ENCODE measurements around the gene ERCC4.

The ERCC4 gene

DNA sequence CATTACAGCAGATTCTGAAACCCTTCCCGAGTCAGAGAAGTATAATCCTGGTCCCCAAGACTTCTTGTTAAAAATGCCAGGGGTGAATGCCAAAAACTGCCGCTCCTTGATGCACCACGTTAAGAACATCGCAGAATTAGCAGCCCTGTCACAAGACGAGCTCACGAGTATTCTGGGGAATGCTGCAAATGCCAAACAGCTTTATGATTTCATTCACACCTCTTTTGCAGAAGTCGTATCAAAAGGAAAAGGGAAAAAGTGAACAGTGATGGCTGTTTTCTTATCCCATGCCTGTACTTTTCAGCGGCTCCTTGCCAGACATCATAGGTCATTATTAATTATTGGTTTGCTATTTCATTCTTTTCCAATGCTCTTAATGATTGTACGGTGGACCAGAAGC lies 28.1 kb downstream of the ERCC4 start:
- DNase-seq (ENCODE audit: low read depth in 2 of 2), result no peak

DNA sequence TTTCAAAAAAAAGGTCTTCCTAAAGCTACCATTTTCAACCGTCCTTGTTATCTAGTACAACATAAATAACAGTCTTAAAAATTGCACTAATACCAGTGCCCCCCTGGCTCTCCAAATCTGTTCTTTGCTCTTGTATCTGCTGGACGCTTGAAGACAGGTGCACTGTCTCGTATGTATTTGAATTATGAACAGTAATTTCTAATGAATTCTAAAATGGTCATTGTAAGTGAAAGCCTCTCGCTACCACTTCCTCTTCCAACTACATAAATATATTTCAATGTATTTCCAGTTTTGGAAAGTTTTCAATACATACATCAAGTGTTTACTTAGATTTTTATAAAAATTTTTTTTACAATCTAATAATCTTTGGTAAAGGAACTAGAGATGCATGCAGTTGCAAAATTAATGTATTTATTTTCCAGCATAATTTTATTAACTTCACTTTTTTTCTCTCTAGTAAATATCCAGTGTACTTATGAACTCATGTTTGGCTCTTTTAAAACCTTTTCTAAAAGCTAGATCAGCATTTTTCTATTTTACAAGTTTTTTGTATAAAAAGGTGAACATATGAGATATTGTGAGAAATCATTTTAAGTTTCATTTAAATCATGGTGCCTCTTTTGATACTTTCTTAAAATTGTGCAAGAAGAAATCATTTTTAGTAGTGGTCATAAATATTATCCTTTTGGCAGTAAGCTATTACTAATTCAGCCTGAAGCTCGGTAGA lies 31.0 kb downstream of the ERCC4 start:
- DNase-seq (ENCODE audit: low read depth in 2 of 2), result no peak

DNA sequence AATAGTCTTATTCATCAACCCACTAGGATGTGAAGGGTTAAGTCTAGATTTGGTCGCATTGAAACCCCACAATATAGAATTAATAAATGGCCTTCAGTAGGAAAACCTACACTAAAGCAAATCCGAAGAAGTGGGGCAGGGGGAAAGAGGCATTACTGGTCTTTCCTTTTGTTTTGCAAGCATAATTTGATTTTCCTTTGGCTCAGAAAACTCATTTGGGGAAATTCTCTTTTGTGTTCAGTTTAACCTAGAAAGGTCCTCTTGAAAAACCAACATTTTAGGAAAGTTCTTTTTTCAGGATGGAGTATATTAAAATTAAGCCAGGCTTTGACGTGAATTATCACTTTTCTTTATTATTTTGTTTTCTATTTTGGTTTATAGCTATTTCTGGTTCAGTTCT lies 31.7 kb downstream of the ERCC4 start:
- no peak for DNase-seq (ENCODE audit: low read depth in 2 of 2)

- DNase-seq (ENCODE audit: low read depth in 2 of 2), result no peak
Observed at GRCh38 chr16:13953501-13953900, 33.5 kb downstream of the ERCC4 start.

- DNase-seq (ENCODE audit: low read depth in 2 of 2), result no peak
Observed at GRCh38 chr16:13956635-13957196, 36.8 kb downstream of the ERCC4 start.

GRCh38 chr16:13957197-13958078 lies 37.5 kb downstream of the ERCC4 start:
- no peak for DNase-seq (ENCODE audit: low read depth in 2 of 2)

- no peak for DNase-seq (ENCODE audit: low read depth in 2 of 2)
Observed at GRCh38 chr16:13958474-13958873, 38.5 kb downstream of the ERCC4 start.

DNA sequence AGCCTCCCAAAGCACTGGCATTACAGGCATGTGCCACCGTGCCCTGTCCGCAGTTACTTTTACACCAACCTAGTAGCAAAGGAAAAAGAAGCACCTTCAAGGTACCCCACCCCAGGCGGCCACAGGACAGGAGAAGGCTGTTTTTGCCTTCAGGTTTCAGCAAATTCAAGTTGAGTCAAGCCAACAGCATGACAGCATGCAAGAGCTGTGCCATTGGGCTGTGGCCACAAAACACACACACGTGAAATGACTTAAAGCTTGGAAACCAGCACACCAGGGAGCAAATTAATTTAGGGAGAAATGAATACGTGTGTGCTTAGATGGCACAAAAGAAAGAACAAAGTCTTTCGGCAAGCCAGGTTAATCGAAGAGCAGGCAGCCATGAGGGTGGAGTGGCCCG lies 39.7 kb downstream of the ERCC4 start:
- no peak for DNase-seq (ENCODE audit: low read depth in 2 of 2)

DNA sequence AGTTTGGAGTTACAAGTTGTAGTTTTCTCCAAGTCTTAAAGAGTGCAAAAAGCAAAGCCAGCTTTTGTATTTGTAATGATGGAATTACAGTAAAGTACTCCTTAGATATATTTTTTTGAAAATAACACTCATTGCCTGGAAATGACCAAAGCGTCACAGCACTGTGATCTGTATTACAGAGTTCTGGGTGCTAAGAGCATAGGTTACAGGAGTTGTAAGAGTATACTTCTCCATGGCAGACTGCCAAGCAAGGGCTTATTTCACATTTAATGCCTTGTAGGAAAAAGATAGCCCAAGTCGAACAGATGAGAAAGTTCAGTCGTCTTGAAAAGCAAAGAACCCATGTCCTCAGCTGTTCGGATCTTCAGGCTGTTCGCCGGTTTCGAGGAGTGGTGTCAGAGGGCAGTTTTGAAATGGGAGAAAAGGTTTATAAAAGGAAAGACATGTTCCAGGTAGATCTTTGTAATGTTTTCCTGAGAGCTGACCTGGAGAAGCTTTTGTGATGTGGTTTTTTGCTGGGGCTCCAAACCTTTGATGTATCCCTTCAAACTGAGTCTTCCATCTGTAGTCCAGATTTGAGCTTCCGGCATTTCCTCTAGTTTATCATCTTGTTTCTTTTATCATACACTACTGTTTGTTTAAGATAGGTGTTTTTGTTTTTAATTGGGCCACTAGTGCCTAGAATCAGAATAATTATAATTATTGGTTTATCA lies 41.3 kb downstream of the ERCC4 start:
- DNase-seq (ENCODE audit: low read depth in 2 of 2), result no peak

DNA sequence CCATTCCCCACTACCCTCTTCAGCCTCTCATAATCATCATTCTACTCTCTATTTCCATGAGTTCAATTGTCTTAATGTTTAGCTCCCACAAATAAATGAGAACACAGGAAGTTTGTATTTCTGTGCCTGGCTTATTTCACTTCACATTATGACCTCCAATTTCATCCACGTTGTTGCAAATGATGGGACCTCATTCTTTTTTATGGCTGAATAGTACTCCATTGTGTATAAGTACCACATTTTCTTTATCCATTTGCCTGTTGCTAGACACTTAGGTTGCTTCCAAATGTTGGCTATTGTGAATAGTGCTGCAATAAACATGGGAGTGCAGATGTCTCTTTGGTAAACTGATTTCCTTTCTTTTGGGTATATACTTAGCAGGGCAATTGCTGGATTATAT lies 42.3 kb downstream of the ERCC4 start:
- no peak for DNase-seq (ENCODE audit: low read depth in 2 of 2)

DNA sequence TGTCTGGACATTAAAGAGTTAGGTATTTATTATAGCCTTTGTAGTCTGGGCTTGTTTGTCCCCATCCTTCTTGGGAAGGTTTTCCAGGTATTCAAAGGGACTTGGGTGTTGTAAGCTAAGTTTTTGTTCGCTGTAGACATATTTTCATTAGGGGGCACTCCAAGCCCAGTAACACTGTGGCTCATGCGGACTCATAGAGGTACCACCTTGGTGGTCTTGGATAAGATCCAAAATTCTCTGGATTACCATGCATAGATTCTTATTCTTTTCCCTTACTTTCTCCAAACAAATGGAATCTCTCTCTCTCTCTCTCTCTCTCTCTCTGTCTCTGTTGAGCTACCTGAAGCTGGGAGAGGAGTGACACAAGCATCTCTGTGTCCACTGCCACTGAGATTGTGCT lies 48.9 kb downstream of the ERCC4 start:
- DNase-seq (ENCODE audit: low read depth in 2 of 2), result no peak

- no peak for DNase-seq (ENCODE audit: low read depth in 2 of 2)
Observed at GRCh38 chr16:13969711-13970110, 49.8 kb downstream of the ERCC4 start.

DNA sequence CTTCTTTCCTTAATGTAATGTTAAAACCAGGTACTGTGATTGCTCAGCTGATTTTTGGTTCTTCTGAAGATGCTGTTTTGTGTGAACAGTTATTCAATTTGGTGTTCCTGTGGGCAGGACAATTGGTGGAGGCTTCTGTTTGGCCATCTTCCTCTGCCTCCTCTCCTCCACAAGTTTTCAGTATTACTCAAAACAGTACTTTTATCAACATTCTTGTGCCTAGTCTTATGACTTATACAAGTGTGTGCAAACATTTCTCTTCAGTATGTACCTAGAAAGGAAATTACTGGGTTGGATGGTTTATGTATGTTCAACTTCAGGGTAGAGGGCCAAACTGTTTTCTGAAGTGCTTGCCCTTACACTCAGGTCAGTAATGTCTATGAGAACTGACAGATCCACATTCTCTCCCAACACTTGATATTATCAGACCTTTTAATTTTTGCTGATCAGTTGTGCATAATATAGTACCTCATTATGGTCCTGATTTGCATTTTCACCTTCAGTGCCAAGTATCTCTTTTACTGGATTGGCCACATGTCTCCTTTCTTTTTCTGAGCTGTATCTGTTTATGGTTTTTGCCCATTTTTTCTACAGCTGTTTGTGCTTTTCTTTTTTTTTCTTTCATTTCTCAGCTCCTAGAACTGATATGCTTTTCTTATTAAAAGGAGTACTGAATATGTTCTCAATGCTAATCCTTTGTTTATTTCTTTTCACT lies 50.9 kb downstream of the ERCC4 start:
- no peak for DNase-seq (ENCODE audit: low read depth in 2 of 2)

DNA sequence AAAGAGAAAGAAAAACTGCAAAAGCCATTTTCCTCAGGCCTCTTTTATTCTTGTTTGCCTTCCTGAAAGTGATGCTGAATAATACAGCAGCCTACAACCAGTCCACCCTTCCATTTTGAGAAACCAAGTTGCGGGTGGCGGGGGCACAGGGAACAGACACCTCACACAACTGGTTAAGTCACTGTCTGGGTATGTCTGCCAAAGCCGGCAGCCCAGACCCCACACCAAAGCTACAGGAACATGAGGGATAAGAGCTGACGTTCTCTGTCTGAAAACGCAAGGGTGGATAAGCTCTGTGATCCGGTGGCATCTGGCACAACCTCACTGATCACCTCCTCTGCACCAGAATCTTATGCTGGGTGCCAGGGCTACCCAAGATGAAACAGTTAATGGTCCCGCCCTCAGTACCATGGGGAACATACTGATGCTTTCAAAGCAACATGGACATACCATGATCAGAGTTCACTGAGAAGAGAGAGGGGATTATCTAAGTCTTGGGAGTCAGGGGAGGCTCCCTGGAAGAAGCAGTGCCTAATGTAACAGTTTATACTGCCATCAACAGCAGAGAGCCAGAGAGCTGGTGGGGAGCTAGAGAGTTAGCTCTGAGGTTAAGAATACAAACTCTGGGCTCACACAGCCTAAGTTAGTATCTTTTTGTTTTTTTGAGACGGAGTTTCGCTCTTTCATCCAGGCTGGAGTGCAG lies 53.5 kb downstream of the ERCC4 start:
- no peak for DNase-seq (ENCODE audit: low read depth in 2 of 2)

DNA sequence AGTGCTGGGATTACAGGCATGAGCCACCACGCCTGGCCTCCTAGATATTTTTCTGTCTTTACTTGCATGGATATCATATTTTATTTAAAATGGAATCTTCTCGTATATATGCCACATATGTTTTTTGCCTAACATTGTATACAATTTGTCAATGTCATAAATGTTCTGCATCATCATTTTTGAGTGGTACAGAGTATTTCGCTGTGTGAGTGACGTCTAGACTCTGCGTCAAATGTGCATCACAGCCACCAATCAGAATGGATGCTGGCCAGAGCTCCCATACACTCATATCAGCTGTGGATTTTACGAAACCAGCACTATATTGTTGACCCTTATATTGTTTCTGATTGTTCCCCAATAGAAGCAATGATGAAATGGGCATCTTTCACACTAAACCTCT lies 57.2 kb downstream of the ERCC4 start:
- DNase-seq (ENCODE audit: low read depth in 2 of 2), result no peak

GRCh38 chr16:13982451-13982850 lies 62.5 kb downstream of the ERCC4 start:
- no peak for DNase-seq (ENCODE audit: low read depth in 2 of 2)

- no peak for DNase-seq (ENCODE audit: low read depth in 2 of 2)
Observed at GRCh38 chr16:13983625-13984024, 63.7 kb downstream of the ERCC4 start.

DNA sequence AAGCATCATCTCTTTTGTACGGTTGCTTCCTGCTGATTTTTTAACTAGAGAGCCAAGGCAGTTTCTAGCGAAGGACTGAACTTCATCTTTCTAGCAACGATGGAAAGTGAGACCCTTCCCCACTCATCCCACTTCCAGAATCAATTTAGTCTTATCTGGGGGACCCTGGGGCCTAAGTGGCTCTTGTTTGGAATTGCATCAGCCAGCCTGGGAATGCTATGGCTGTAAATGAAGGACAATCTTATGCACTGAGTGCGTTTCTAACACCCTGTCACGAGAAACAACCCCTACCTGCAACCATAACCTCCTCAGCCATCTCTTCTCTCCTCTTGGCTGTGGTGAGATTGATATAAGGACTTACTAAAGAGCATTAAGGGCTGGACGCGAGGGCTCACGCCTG lies 64.8 kb downstream of the ERCC4 start:
- DNase-seq (ENCODE audit: low read depth in 2 of 2), result no peak

- no peak for DNase-seq (ENCODE audit: low read depth in 2 of 2)
Observed at GRCh38 chr16:13988038-13988437, 68.1 kb downstream of the ERCC4 start.

GRCh38 chr16:13992322-13992721 lies 72.4 kb downstream of the ERCC4 start:
- no peak for DNase-seq (ENCODE audit: low read depth in 2 of 2)

GRCh38 chr16:13992976-13993375 lies 73.0 kb downstream of the ERCC4 start:
- DNase-seq (ENCODE audit: low read depth in 2 of 2), result no peak
